Renal pelvis (tissue), 4 donors: ENCODE results near the gene SLC35F6. TPM values are rescaled to one million over a fixed set of nuclear protein-coding genes. Genes with fewer than 3 reads are reported as not detected.
"Not testable (repeated sequence)": the region's sequence is repeated elsewhere in the genome, so short reads cannot be mapped to it uniquely, and the experiment has no call there.

Experiments used
- DNase-seq: peaks from one replicate; pipeline ENCODE4 v3.0.0-alpha.2; 2013
- polyA plus RNA-seq, 3 donors: library from polyadenylated mRNA; unstranded; fragments of 120-200 nt; gene quantifications; one replicate each; pipeline ENCODE4 v1.2.1, GENCODE V29; 2013; ENCODE audit not compliant: insufficient read length in 3 of 3

SLC35F6 gene
- polyA plus RNA-seq, 3 donors, result 16.1 to 18.2 (median 18.1) TPM

DNA sequence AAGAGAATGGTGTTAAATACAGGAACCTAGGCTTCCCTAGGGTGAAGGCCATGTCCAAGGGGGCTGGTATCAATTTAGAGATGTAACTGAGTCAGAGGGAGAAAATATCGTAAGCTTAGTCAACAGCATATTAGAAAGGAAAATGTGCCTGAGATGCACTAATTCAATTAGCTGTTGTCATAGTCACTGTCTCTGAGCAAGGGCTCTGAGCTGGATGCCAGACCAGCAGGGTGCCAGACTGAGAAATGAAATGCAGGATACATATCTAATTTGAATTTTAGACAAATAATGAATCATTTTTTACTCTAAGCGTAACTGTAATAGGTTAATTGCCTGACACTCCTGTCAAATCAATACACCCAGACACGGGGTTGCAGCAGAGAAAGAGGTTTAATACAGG lies 11.4 kb upstream of the SLC35F6 start:
- no peak for DNase-seq

GRCh38 chr2:26754539-26754938 lies 9.5 kb upstream of the SLC35F6 start:
- DNase-seq, result no peak

DNA sequence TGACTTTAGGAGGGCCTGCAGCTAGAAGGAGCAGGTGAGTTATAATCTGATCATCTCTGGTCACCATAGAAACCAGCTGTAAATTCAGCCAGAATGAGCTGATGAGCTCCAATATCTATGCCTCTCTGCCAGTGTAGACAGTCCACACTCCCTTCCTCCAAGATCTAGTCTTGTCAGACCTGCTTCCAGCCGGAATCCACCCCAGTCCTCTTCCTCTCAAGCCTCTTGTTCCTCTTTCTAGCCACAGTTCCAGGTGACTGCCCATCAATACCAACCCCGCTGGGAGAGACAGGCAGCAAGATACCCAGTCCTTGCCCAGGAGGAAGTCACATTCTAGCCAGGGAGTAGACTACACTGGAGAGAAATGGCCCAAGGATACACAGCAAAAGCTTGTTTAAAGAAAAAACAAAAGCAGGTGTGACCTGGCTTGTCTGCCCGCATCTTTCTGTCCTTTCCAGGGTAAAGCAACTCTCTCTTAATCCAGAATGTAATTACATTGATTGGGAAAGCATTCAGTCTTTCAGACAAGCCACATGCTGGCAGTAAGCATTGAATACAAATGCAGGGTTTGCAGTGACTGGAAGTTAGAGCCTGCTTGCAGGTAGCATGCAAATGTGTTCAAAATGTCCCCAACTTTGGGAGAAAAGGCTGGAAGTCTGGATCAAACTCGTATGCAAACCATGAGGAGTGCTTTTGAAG lies 9.0 kb upstream of the SLC35F6 start:
- DNase-seq, result no peak

DNA sequence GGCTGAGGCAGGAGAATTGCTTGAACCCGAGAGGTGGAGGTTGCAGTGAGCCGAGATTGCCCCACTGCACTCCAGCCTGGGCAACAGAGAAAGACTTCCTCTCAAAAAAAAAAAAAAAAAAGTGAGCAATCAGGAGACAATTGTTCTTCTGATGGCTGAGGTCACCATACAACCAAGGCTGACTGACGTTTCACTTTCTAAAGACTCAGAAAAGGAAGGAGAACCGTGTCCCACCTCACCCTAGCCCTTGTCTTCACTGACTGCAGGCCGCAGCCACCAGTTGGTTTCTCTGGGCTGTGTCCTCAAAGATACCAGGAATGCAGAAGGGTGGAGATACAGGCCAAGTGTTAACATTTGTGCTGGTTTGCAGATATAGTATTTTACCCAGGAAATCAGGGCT lies 7.7 kb upstream of the SLC35F6 start:
- DNase-seq, result no peak

- DNase-seq, result peak; percentile 48
Observed at GRCh38 chr2:26757873-26758789, 6.0 kb upstream of the SLC35F6 start.

- no peak for DNase-seq
Observed at GRCh38 chr2:26758790-26759321, 5.2 kb upstream of the SLC35F6 start.

DNA sequence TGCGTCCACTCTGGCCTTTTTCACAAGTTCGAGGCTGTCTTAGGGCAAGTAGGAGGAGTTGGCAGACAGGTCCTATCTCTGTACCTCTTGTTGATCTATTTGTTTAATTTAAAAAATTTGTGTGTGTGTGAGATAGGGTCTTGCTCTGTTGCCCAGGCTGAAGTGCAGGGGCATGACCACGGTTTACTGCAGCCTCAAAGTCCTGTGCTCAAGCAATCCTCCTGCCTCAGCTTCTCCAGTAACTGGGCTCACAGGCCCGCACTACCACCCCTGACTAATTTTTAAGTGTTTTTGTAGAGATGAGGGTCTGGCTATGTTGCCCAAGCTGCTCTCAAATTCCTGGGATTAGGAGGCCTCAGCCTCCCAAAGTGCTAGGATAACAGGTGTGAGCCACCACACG lies 4.2 kb upstream of the SLC35F6 start:
- DNase-seq, result no peak

GRCh38 chr2:26760991-26761390 lies 3.1 kb upstream of the SLC35F6 start:
- DNase-seq, result not testable (repeated sequence)

DNA sequence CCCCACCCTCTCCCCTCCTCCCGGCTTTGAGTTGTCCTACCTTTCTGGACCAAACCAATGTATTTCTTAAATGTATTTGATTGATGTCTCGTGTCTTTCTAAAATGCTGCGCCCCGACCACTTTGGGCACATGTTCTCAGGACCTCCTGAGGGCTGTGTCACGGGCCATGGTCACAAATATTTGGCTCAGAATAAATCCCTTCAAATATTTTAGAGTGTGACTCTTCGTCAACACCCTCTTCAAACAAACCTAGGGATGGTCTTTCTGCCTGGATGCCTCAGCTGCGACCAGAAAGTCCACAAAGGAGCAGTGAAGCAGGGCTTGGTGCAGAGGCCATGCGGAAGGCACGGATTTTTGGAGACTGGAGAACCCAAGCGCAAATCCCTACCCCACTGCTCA lies 1.1 kb upstream of the SLC35F6 start:
- no peak for DNase-seq

DNA sequence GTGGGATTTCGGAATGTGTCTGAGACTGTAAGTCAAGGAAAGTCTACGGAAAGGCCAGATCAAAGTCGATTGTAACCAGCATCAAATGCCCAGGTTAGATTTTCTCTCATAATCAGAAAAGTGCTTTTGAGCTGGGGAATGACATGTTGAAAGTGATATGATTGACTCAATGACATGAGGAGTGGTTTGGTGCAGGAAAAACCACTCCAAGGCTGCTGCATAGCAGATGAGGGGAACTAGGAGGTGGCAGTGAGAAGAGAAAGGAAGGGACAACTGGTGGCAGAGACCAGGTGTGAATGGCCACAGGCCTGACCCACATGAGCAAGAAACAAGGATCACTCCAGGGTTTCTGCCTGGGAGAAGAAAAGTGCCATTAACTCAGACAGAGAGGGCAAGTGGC lies 822 bp downstream of the SLC35F6 start:
- no peak for DNase-seq

- DNase-seq, result no peak
Observed at GRCh38 chr2:26765475-26766200, 1.6 kb downstream of the SLC35F6 start.

DNA sequence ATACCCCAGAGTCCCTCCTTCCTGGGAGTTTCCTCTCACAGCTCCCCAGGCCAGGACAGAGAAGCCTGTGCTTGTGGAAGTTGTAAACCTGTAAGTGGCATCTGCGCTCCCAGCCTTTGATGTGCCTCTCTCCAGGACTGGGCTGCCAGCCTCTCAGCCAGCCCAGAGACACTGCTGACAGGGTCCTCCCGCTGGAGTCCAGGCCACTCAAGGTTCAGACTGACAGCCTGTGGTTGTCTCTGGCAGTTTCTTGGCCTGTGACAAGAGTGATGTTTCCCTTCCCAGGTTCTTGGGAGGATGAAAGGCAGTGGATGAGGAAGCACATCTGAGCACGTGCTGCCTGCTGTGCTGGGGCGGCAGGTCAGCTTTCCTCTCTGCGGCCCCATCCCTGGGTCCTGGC lies 3.0 kb downstream of the SLC35F6 start:
- no peak for DNase-seq

- DNase-seq, result no peak
Observed at GRCh38 chr2:26767894-26768487, 3.9 kb downstream of the SLC35F6 start.

GRCh38 chr2:26768759-26769088 lies 4.6 kb downstream of the SLC35F6 start:
- DNase-seq, result no peak

DNA sequence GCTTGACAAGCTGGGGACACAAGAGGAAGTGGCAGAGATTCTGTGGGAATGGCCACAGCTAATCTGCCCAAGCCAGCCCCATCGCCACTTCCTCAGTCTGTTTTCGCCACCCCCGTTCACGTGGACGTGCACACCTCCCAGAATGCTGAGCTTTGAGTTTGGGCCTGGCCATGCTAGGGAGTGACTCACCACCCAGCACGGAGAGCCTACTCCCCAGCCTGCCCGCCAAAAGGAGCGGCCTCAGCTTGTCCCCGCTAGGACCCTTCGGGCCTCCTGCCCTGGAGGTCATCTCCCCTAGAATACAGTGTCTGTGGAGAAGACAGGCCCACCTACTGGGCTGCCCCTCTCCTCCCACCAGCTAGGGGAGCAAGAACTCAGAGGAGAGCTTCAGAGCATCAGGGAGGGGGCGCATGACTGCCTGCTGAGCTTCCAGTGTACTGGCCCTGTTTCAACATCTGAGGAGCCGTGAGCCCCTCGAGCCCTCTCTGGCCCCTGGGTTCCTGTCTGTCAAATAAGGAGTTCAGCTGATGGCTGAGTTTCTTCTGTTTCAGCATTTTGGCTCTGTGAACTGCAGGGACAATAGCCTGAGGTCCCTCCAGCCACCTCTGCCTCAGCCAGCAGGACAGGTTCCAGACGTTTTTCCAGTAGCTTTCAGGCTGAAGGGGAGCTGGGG lies 5.1 kb downstream of the SLC35F6 start:
- no peak for DNase-seq

DNA sequence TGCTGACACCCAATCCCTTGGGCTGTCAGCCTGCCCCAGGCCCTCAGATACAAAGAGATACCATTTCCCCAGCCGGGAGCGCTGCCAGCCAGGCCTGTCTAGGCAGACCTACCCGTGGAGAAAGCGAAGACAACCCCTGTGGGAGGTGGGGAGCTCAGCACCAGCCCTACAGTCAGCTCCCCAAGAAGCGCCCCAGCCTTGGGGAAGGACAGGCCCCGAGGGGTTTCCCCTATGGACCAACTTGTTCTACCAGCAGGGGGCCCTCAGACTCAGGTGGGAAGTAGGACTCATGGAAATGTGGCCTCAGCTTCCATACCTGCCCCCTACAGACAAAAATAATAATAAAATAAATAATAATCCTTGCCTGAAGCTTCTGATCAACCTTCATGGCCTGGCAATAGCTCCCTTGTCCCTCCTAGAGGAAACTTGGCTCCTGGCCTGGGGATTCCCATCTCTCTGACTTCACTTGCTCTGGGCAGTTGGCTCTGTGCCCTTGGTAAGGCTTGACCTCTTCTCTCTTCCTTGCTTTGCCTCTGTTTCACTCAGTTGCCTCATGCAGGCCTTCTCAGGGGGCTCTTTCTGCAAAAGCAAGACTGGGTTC lies 7.0 kb downstream of the SLC35F6 start:
- no peak for DNase-seq

GRCh38 chr2:26772064-26773001 lies 8.2 kb downstream of the SLC35F6 start:
- DNase-seq, result no peak

GRCh38 chr2:26776195-26776800 lies 12.2 kb downstream of the SLC35F6 start:
- DNase-seq, result no peak

- DNase-seq, result no peak
Observed at GRCh38 chr2:26778098-26778497, 14.0 kb downstream of the SLC35F6 start.
